K562 (cell line): ENCODE data around the gene CBX8. TPM values are rescaled to one million over a fixed set of nuclear protein-coding genes. Genes with fewer than 3 reads are reported as not detected.

ENCODE experiments used
- ARID1B ChIP-seq: fragments of 450-650 bp; IDR thresholded peaks from 2 replicates; pipeline ENCODE4 v1.6.1; 2016; ENCODE audit warnings: antibody characterized with exemption, mild to moderate bottlenecking, inconsistent platforms
- CBX8 ChIP-seq: fragments of 200-600 bp; sonication (generic); IDR thresholded peaks from 2 replicates; pipeline ENCODE4 v1.6.1; 2012; ENCODE audit warnings: borderline replicate concordance, mixed run types, low read depth, mild to moderate bottlenecking, moderate library complexity, mixed read lengths, low read length, control low read depth, inconsistent platforms; ENCODE audit not compliant: poor library complexity, severe bottlenecking; ENCODE audit errors: extremely low read depth
- CHD4 ChIP-seq: fragments of 200-600 bp; sonication (generic); IDR thresholded peaks from 3 replicates; pipeline ENCODE4 v1.6.1; 2012; ENCODE audit warnings: low read depth, mild to moderate bottlenecking, mixed read lengths, low read length, inconsistent platforms; ENCODE audit not compliant: insufficient read depth, insufficient replicate concordance, poor library complexity, severe bottlenecking
- DDX20 ChIP-seq: fragments of 450-650 bp; IDR thresholded peaks from 2 replicates; pipeline ENCODE4 v1.6.1; 2016; ENCODE audit warnings: missing genetic modification characterization, low read depth, mild to moderate bottlenecking, missing compliant biosample characterization, moderate library complexity
- FOXJ2 ChIP-seq: fragments of 200-800 bp; sonication (Bioruptor generic); IDR thresholded peaks from 2 replicates; pipeline ENCODE4 v1.6.1; 2016; ENCODE audit warnings: missing genetic modification characterization, missing compliant biosample characterization
- HDAC2 ChIP-seq: fragments of 450-650 bp; IDR thresholded peaks from 2 replicates; pipeline ENCODE4 v1.6.1; 2016; ENCODE audit warnings: mild to moderate bottlenecking
- KDM4B ChIP-seq, 2 experiments: fragments of 450-650 bp in 1 of 2; sonication (generic) in 1 of 2; IDR thresholded peaks; 2 replicates each; pipeline ENCODE4 v1.6.1; 2016 to 2017; ENCODE audit warnings: borderline replicate concordance in 2 of 2, antibody characterized with exemption in 1 of 2, low read depth in 1 of 2, mild to moderate bottlenecking in 1 of 2
- MYBL2 ChIP-seq, 2 experiments: fragments of 450-650 bp in 1 of 2; sonication (generic) in 1 of 2; formaldehyde crosslinking in 1 of 2; IDR thresholded peaks; 2 replicates each; pipeline versions ENCODE4 v1.6.1 to v1.8.1; 2017 to 2022; ENCODE audit warnings: borderline replicate concordance in 1 of 2, inconsistent platforms in 1 of 2, low read depth in 1 of 2, mild to moderate bottlenecking in 1 of 2, missing genetic modification reagents in 1 of 2, moderate library complexity in 1 of 2
- MYC ChIP-seq, 2 experiments: fragments of 250-450 bp in 1 of 2; sonication (Bioruptor Pico) in 1 of 2; IDR thresholded peaks; 2 replicates each; pipeline versions ENCODE4 v1.5.1 to v1.6.1; 2012 to 2021; ENCODE audit warnings: low read depth in 2 of 2, borderline replicate concordance in 1 of 2, improper control_type of control experiment in 1 of 2, low read length in 1 of 2, mild to moderate bottlenecking in 1 of 2, moderate library complexity in 1 of 2
- NCOA2 ChIP-seq, 2 experiments: fragments of 450-650 bp; IDR thresholded peaks; 2 replicates each; pipeline ENCODE4 v1.6.1; 2018; ENCODE audit warnings: mild to moderate bottlenecking in 2 of 2, moderate library complexity in 1 of 2; ENCODE audit not compliant: partially characterized antibody in 2 of 2
- NR1H2 ChIP-seq: sonication (generic); formaldehyde crosslinking; IDR thresholded peaks from 2 replicates; pipeline ENCODE4 v1.4.0; 2020; ENCODE audit warnings: mild to moderate bottlenecking, missing genetic modification reagents
- POLR2AphosphoS5 ChIP-seq: IDR thresholded peaks from 2 replicates; pipeline ENCODE4 v1.6.1; 2011; ENCODE audit warnings: mild to moderate bottlenecking, low read depth, low read length, moderate library complexity; ENCODE audit not compliant: control insufficient read depth, insufficient read depth
- RAD21 ChIP-seq, 2 experiments: fragments of 250-450 bp in 1 of 2; fragments of 450-650 bp in 1 of 2; sonication (Bioruptor Pico) in 1 of 2; formaldehyde crosslinking in 1 of 2; IDR thresholded peaks in 1 of 2; conservative IDR thresholded peaks in 1 of 2; 2 replicates each; pipeline versions ENCODE4 v1.4.0 to v1.8.0; 2020 to 2022; ENCODE audit warnings: mild to moderate bottlenecking in 2 of 2, moderate library complexity in 1 of 2
- SNIP1 ChIP-seq: fragments of 450-650 bp; IDR thresholded peaks from 2 replicates; pipeline ENCODE4 v1.7.1; 2017; ENCODE audit warnings: low read depth, mild to moderate bottlenecking
- SPI1 ChIP-seq: IDR thresholded peaks from 2 replicates; pipeline ENCODE4 v1.6.1; 2011; ENCODE audit warnings: low read depth, low read length, control low read depth, borderline replicate concordance
- ZNF217 ChIP-seq: sonication (generic); formaldehyde crosslinking; IDR thresholded peaks from 2 replicates; pipeline ENCODE4 v1.8.0; 2022; ENCODE audit warnings: mild to moderate bottlenecking, missing genetic modification reagents
- ZNF384 ChIP-seq: IDR thresholded peaks from 2 replicates; pipeline ENCODE4 v1.6.1; 2012; ENCODE audit warnings: low read depth, low read length, improper control_type of control experiment
- ZNF766 ChIP-seq: fragments of 200-800 bp; sonication (Bioruptor generic); conservative IDR thresholded peaks from 2 replicates; pipeline ENCODE4 v1.6.1; 2016; ENCODE audit warnings: missing genetic modification characterization, missing compliant biosample characterization
- polyA plus RNA-seq, 8 experiments: library from polyadenylated mRNA; depleted of rRNA in 4 of 8; stranded (reverse) in 5 of 8; unstranded in 3 of 8; fragments of >200 nt; fragmentation: Nextera tagmentation in 2 of 8; fragmentation: Illumina TruSeq in 1 of 8; extraction: Ambion mirVana in 2 of 8; extraction: Trizol in 1 of 8; gene quantifications; 2 replicates each; pipeline versions ENCODE4 v1.2.1 to v1.2.3, GENCODE V29; 2011 to 2014; ENCODE audit warnings: inconsistent platforms in 1 of 8, missing spikeins in 1 of 8
- total RNA-seq, 7 experiments: library from RNA; depleted of rRNA in 6 of 7; stranded (reverse); fragments of >200 nt in 6 of 7; fragmentation: Illumina TruSeq in 2 of 7; extraction: Trizol in 2 of 7; gene quantifications; 2 replicates each; pipeline versions ENCODE4 v1.2.1 to v1.2.3, GENCODE V29; 2011 to 2021; ENCODE audit warnings: low replicate concordance in 1 of 7
- TF ChIP-seq, protein P1 (sequence below): sonication (generic); formaldehyde crosslinking; IDR thresholded peaks from 2 replicates; pipeline ENCODE4 v1.8.0; 2022; ENCODE audit warnings: missing genetic modification reagents, mild to moderate bottlenecking, moderate library complexity, borderline replicate concordance
- TF ChIP-seq, protein P2 (sequence below): fragments of 450-650 bp; IDR thresholded peaks from 2 replicates; pipeline ENCODE4 v1.6.1; 2016
- TF ChIP-seq, protein P3 (sequence below): sonication (generic); formaldehyde crosslinking; IDR thresholded peaks from 2 replicates; pipeline ENCODE4 v1.8.1; 2023; ENCODE audit warnings: mild to moderate bottlenecking, missing genetic modification reagents
- TF ChIP-seq, protein P4 (sequence below): fragments of 450-650 bp; IDR thresholded peaks from 2 replicates; pipeline ENCODE4 v1.6.1; 2017; ENCODE audit warnings: mild to moderate bottlenecking, moderate library complexity

Gene CBX8
- total and polyA plus RNA-seq, 9 of the 15 experiments (the other 6 are each of a cell fraction or from before 2014, with no cell fraction given): 0.08 to 11.9 (median 2.6) TPM

DNA sequence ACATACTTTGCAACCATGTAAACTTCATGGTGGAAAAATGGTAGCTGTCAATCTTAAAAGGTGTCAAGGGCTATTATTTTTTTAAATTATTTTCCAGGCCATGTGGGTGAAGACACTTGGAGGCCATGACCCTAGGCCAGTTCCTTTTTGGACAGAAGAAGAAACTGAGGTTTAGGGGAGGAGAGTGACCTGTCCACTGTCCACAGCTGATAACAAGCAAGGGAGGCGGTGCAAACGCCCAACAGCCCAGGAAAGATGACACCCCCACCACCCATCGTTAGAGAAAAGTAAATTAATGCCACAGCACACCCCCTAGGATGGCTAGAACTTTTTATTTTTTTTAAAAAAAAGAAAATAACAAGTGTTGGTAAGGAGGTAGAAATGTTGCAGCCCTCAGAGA lies 46.9 kb downstream of the CBX8 start (continued):
- TF ChIP-seq MYC (IDR thresholded peaks at IDR 0.05; ENCODE audit: low read depth, low read length) (no peak), MYC (CRISPR knock-in tag; IDR thresholded peaks at IDR 0.05; ENCODE audit: borderline replicate concordance, low read depth) (no peak), CBX8 (no peak), HDAC2 (no peak), ARID1B (peak; percentile 66), ZNF217 (no peak), RAD21 (CRISPR knock-in tag; conservative IDR thresholded peaks at IDR 0.05 in 1 of 2, IDR thresholded peaks at IDR 0.05 in 1 of 2) (no peak), MYBL2 (IDR thresholded peaks at IDR 0.05; ENCODE audit: low read depth) (no peak), MYBL2 (CRISPR knock-in tag; IDR thresholded peaks at IDR 0.05; ENCODE audit: borderline replicate concordance) (no peak), NCOA2 (IDR thresholded peaks at IDR 0.05; ENCODE audit: partially characterized antibody in 2 of 2) (no peak), SNIP1 (no peak), NR1H2 (CRISPR knock-in tag) (no peak), DDX20 (no peak), KDM4B (IDR thresholded peaks at IDR 0.05; ENCODE audit: borderline replicate concordance in 2 of 2, low read depth in 1 of 2) (no peak), ZNF766 (CRISPR knock-in tag) (no peak), SPI1 (peak; percentile 14; the same call in 1 of the 2 replicates), FOXJ2 (tag) (no peak; the same call in 1 of the 2 replicates), CHD4 (no peak), POLR2AphosphoS5 (no peak), ZNF384 (no peak)
- TF ChIP-seq, protein P1, sequence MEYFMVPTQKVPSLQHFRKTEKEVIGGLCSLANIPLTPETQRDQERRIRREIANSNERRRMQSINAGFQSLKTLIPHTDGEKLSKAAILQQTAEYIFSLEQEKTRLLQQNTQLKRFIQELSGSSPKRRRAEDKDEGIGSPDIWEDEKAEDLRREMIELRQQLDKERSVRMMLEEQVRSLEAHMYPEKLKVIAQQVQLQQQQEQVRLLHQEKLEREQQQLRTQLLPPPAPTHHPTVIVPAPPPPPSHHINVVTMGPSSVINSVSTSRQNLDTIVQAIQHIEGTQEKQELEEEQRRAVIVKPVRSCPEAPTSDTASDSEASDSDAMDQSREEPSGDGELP: no peak
- TF ChIP-seq, protein P2, sequence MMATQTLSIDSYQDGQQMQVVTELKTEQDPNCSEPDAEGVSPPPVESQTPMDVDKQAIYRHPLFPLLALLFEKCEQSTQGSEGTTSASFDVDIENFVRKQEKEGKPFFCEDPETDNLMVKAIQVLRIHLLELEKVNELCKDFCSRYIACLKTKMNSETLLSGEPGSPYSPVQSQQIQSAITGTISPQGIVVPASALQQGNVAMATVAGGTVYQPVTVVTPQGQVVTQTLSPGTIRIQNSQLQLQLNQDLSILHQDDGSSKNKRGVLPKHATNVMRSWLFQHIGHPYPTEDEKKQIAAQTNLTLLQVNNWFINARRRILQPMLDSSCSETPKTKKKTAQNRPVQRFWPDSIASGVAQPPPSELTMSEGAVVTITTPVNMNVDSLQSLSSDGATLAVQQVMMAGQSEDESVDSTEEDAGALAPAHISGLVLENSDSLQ: peak; percentile 72
- TF ChIP-seq, protein P3, sequence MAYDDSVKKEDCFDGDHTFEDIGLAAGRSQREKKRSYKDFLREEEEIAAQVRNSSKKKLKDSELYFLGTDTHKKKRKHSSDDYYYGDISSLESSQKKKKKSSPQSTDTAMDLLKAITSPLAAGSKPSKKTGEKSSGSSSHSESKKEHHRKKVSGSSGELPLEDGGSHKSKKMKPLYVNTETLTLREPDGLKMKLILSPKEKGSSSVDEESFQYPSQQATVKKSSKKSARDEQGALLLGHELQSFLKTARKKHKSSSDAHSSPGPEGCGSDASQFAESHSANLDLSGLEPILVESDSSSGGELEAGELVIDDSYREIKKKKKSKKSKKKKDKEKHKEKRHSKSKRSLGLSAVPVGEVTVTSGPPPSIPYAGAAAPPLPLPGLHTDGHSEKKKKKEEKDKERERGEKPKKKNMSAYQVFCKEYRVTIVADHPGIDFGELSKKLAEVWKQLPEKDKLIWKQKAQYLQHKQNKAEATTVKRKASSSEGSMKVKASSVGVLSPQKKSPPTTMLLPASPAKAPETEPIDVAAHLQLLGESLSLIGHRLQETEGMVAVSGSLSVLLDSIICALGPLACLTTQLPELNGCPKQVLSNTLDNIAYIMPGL (CRISPR knock-in tag): no peak
- TF ChIP-seq, protein P4, sequence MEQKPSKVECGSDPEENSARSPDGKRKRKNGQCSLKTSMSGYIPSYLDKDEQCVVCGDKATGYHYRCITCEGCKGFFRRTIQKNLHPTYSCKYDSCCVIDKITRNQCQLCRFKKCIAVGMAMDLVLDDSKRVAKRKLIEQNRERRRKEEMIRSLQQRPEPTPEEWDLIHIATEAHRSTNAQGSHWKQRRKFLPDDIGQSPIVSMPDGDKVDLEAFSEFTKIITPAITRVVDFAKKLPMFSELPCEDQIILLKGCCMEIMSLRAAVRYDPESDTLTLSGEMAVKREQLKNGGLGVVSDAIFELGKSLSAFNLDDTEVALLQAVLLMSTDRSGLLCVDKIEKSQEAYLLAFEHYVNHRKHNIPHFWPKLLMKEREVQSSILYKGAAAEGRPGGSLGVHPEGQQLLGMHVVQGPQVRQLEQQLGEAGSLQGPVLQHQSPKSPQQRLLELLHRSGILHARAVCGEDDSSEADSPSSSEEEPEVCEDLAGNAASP: no peak
